Type B pancreatic cell (in vitro differentiated cells): Measurements from ENCODE around the gene LRRC15. TPM values are rescaled to one million over a fixed set of nuclear protein-coding genes. Genes with fewer than 3 reads are reported as not detected.
A peak's percentile ranks its signal among the peaks of the same experiment; 100 is the strongest.

Experiments used
- DNase-seq: peaks from one replicate; pipeline ENCODE4 v3.0.0; 2021; ENCODE audit warnings: mixed read lengths; ENCODE audit not compliant: unreplicated experiment; ENCODE audit errors: extremely low spot score
- H3K27ac Mint-ChIP-seq: 2 replicates; pipeline ENCODE4 v1.8.0; 2021; ENCODE audit warnings: mild to moderate bottlenecking, mixed read lengths
- H3K27me3 Mint-ChIP-seq: 2 replicates; pipeline ENCODE4 v1.8.0; 2021; ENCODE audit warnings: mixed read lengths
- H3K36me3 Mint-ChIP-seq: 2 replicates; pipeline ENCODE4 v1.8.0; 2021; ENCODE audit warnings: mixed read lengths
- H3K4me1 Mint-ChIP-seq: one replicate; pipeline ENCODE4 v1.8.0; 2021; ENCODE audit warnings: mixed read lengths; ENCODE audit not compliant: unreplicated experiment
- H3K4me3 Mint-ChIP-seq: 2 replicates; pipeline ENCODE4 v1.8.0; 2021; ENCODE audit warnings: mild to moderate bottlenecking, mixed read lengths
- H3K9me3 Mint-ChIP-seq: 2 replicates; pipeline ENCODE4 v1.8.0; 2021; ENCODE audit warnings: mixed read lengths
- CTCF ChIP-seq: fragments of 200-600 bp; sonication (generic); conservative IDR thresholded peaks from 2 replicates; pipeline ENCODE4 v1.5.0; 2021; ENCODE audit warnings: antibody characterized with exemption, mild to moderate bottlenecking
- total RNA-seq: library from RNA; stranded (reverse); gene quantifications from 2 replicates; pipeline ENCODE4 v1.2.1, GENCODE V29; 2021; ENCODE audit warnings: low replicate concordance

Gene LRRC15
- total RNA-seq, 1 donor from 2014 or later: 0.07 TPM

- Mint-ChIP-seq H3K27me3 (peaks cover 6% of the 10 kb centered on the region), H3K27ac (no peak overlapping the region), H3K36me3 (peaks cover 13% of the 10 kb centered on the region), H3K9me3 (no peaks in the 10 kb centered on the region), H3K4me1 (peaks cover 41% of the 10 kb centered on the region), H3K4me3 (peak overlapping the region; percentile 66)
- no peak for DNase-seq
- TF ChIP-seq CTCF: no peak
Measured at GRCh38 chr3:194306771-194307640, 62.5 kb downstream of the LRRC15 start.

DNA sequence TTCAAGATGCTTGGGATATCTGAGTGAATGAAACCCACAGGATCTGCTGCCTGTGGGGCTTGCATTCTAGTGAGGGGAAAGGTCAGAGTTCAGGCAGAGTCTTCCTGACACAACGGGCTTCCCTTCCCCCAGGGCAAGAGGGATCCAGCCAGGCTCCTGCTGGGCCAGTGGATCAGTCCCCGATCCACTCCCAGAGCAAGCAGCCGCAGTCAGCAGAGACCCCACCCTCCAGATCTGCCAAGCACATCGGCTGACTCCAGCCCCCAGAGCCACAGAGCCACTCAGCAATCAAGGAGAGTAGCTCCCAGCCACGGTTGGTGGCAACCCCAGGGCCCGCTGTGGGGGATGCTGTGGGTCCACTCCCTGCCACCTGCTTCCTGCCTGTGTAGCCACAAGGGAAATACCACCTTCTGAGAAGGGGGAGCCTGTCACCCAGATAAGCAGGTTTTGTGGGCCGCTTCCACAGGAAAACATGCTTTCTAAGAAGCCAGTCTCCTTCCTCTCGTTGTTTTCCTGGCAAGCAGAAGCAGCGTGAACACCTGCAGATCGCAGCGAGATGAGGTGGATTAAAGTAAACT, 63.3 kb downstream of the LRRC15 start:
- H3K36me3 Mint-ChIP-seq: peaks cover 17% of the 10 kb centered on the region
- peaks cover 40% of the 10 kb centered on the region for H3K4me1 Mint-ChIP-seq
- H3K27ac Mint-ChIP-seq: no peak overlapping the region
- H3K4me3 Mint-ChIP-seq: no peak overlapping the region
- H3K27me3 Mint-ChIP-seq: peaks cover 6% of the 10 kb centered on the region
- no peak for DNase-seq
- no peak for TF ChIP-seq CTCF
- H3K9me3 Mint-ChIP-seq: no peaks in the 10 kb centered on the region

GRCh38 chr3:194305356-194306108, 64.0 kb downstream of the LRRC15 start:
- H3K27ac Mint-ChIP-seq: no peak overlapping the region
- peaks cover 40% of the 10 kb centered on the region for H3K4me1 Mint-ChIP-seq
- DNase-seq: no peak

More at GRCh38 chr3:194305356-194306108, 64.0 kb downstream of the LRRC15 start:
- Mint-ChIP-seq H3K4me3 (no peak overlapping the region), H3K27me3 (peaks cover 6% of the 10 kb centered on the region), H3K9me3 (no peaks in the 10 kb centered on the region), H3K36me3 (peaks cover 12% of the 10 kb centered on the region)
- no peak for TF ChIP-seq CTCF

Other genes starting within 250 kb of the LRRC15 start
- gene HES1, start 233.6 kb downstream of the LRRC15 start, total RNA-seq: 100 and 180 TPM in 2 replicates
- gene CPN2, start 18.4 kb downstream of the LRRC15 start, total RNA-seq: not detected in 2 replicates
- gene GP5, start 29.5 kb upstream of the LRRC15 start, total RNA-seq: 0.10 TPM in 1 of 2 replicates, not detected in the other
- 73.8 and 80.3 TPM in 2 replicates for gene ATP13A3, start 117.3 kb upstream of the LRRC15 start, total RNA-seq